Measurements from ENCODE around the gene LOXL3.
A peak's percentile ranks its signal among the peaks of the same experiment; 100 is the strongest.

Gene LOXL3

GRCh38 chr2:74573747-74574562 is 20.2 kb upstream of the LOXL3 start:
- no peak for TF ChIP-seq CTCF (IDR thresholded peaks at IDR 0.05)
- Histone ChIP-seq H3K27ac (peak overlapping the region in 1 of 2 donors; percentile 13), H3K4me3 (no peak overlapping the region)
- no peak for DNase-seq (ENCODE audit: low spot score)

- no peak for TF ChIP-seq CTCF (IDR thresholded peaks at IDR 0.05)
- no peak overlapping the region for H3K4me3 ChIP-seq
Observed at GRCh38 chr2:74572178-74572925, 18.6 kb upstream of the LOXL3 start.

GRCh38 chr2:74571058-74571457 is 17.3 kb upstream of the LOXL3 start:
- DNase-seq (ENCODE audit: low spot score) = no peak
- Histone ChIP-seq H3K4me3 (no peak overlapping the region), H3K27ac (no peak overlapping the region)
- no peak for TF ChIP-seq CTCF (IDR thresholded peaks at IDR 0.05)

More at GRCh38 chr2:74572178-74572925, 18.6 kb upstream of the LOXL3 start:
- DNase-seq (ENCODE audit: low spot score) = no peak
- no peak overlapping the region for H3K27ac ChIP-seq

GRCh38 chr2:74569686-74570085 is 15.9 kb upstream of the LOXL3 start:
- TF ChIP-seq CTCF (IDR thresholded peaks at IDR 0.05) = no peak

GRCh38 chr2:74567881-74568280 is 14.1 kb upstream of the LOXL3 start:
- no peak for DNase-seq (ENCODE audit: low spot score)
- TF ChIP-seq CTCF (IDR thresholded peaks at IDR 0.05) = no peak
- no peak overlapping the region for H3K27ac ChIP-seq
- no peak overlapping the region for H3K4me3 ChIP-seq

More at GRCh38 chr2:74569686-74570085, 15.9 kb upstream of the LOXL3 start:
- no peak overlapping the region for H3K4me3 ChIP-seq
- no peak for DNase-seq (ENCODE audit: low spot score)
- no peak overlapping the region for H3K27ac ChIP-seq

- DNase-seq (ENCODE audit: low spot score) = peak; percentile 22
- H3K27ac ChIP-seq = peak overlapping the region in 1 of 2 donors; percentile 7
- no peak for TF ChIP-seq CTCF (IDR thresholded peaks at IDR 0.05)
Observed at GRCh38 chr2:74566754-74567085, 13.0 kb upstream of the LOXL3 start.

More at GRCh38 chr2:74566754-74567085, 13.0 kb upstream of the LOXL3 start:
- H3K4me3 ChIP-seq = no peak overlapping the region
